K562 (cell line): ENCODE data around the gene FGD1. TPM values are rescaled to one million over a fixed set of nuclear protein-coding genes. Genes with fewer than 3 reads are reported as not detected.

Experiments used
- ATAC-seq: fragments of 200-7000 bp; cut with Tn5 transposase; 3 replicates; pipeline ENCODE4 v1.9.1; 2020; ENCODE audit warnings: moderate library complexity
- BruUV-seq: library from RNA; stranded (reverse); fragments of 400-500 nt; replicated peaks from 2 replicates; lab custom pipeline; 2021; lab: Mats Ljungman, UMichigan
- CTCF ChIA-PET: fragments of 300-600 bp; formaldehyde crosslinking; extraction: SDS; loops from one replicate; lab custom pipeline; 2021; ENCODE audit warnings: low intra/inter-chr PET ratio; lab: Yijun Ruan, JAX
- POLR2A ChIA-PET: fragments of 300-600, 350-650 bp; sonication (Branson Sonifier 250); formaldehyde crosslinking; extraction: SDS; loops from one replicate; lab custom pipeline; 2021; ENCODE audit warnings: antibody characterized with exemption, inconsistent platforms; lab: Yijun Ruan, JAX
- DNase-seq, 4 experiments: peaks; one replicate each; pipeline versions ENCODE4 v3.0.0 to v3.0.0-alpha.2; 2011 to 2018; ENCODE audit warnings: low spot score in 3 of 4, mixed read lengths in 3 of 4; ENCODE audit errors: extremely low read depth in 1 of 4
- FAIRE-seq: peaks from 2 replicates; lab custom pipeline; 2011; peaks lifted over from hg19 to GRCh38; lab: Jason Lieb, UNC
- H2AFZ ChIP-seq: 2 replicates; pipeline ENCODE4 v1.6.0; 2011; ENCODE audit warnings: low read depth, low read length, control low read depth, inconsistent platforms
- H3K27ac ChIP-seq: fragments of 200-600 bp; 3 replicates; pipeline ENCODE4 v1.8.0; 2011; ENCODE audit warnings: low read depth, mild to moderate bottlenecking, control low read depth, inconsistent platforms, low read length, moderate library complexity, mixed read lengths; ENCODE audit errors: extremely low read depth
- H3K27me3 ChIP-seq, 2 experiments: fragments of 300-600 bp in 1 of 2; 2 replicates in 1 of 2; 3 replicates in 1 of 2; pipeline versions ENCODE4 v1.6.0 to v1.8.0; 2011; ENCODE audit warnings: inconsistent platforms in 2 of 2, low read length in 2 of 2, mild to moderate bottlenecking in 1 of 2, mixed read lengths in 1 of 2, moderate library complexity in 1 of 2; ENCODE audit not compliant: control insufficient read depth in 2 of 2, insufficient read depth in 2 of 2
- H3K36me3 ChIP-seq: fragments of 300-600 bp; 3 replicates; pipeline ENCODE4 v1.8.0; 2011; ENCODE audit warnings: mild to moderate bottlenecking, low read length, inconsistent platforms; ENCODE audit not compliant: control insufficient read depth, insufficient read depth
- H3K4me1 ChIP-seq, 2 experiments: fragments of 200-600 bp in 1 of 2; replicated peaks in 1 of 2; 2 replicates in 1 of 2; 3 replicates in 1 of 2; pipeline versions ENCODE4 v1.5.1 to v1.8.0; 2011; ENCODE audit warnings: inconsistent platforms in 2 of 2, low read length in 2 of 2, mild to moderate bottlenecking in 1 of 2, mixed read lengths in 1 of 2, moderate library complexity in 1 of 2; ENCODE audit not compliant: control insufficient read depth in 2 of 2, insufficient read depth in 2 of 2
- H3K4me2 ChIP-seq: 2 replicates; pipeline ENCODE4 v1.6.1; 2011; ENCODE audit warnings: low read length, control low read depth, inconsistent platforms, mixed read lengths; ENCODE audit not compliant: insufficient read depth
- H3K4me3 ChIP-seq: fragments of 200-600 bp; sonication (generic), shearing (Covaris generic); 2 replicates; pipeline ENCODE4 v1.5.1; 2016; ENCODE audit warnings: control low read depth, inconsistent platforms
- H3K79me2 ChIP-seq: fragments of 200-600 bp; 3 replicates; pipeline ENCODE4 v1.8.0; 2011; ENCODE audit warnings: low read length, inconsistent platforms; ENCODE audit not compliant: control insufficient read depth, insufficient read depth
- H3K9ac ChIP-seq, 2 experiments: 2 replicates each; pipeline versions ENCODE4 v1.6.0 to v1.6.1; 2011; ENCODE audit warnings: low read depth in 2 of 2, low read length in 2 of 2, control low read depth in 1 of 2, inconsistent platforms in 1 of 2, mild to moderate bottlenecking in 1 of 2, mixed read lengths in 1 of 2; ENCODE audit not compliant: insufficient read depth in 1 of 2
- H3K9me1 ChIP-seq: one replicate; pipeline ENCODE4 v1.6.0; 2011; ENCODE audit warnings: inconsistent platforms, mild to moderate bottlenecking, low read length, moderate library complexity; ENCODE audit not compliant: control insufficient read depth, insufficient read depth
- H3K9me3 ChIP-seq: replicated peaks from 2 replicates; pipeline ENCODE4 v1.5.1; 2011; ENCODE audit warnings: low read depth, low read length, inconsistent platforms; ENCODE audit not compliant: control insufficient read depth, insufficient read depth
- H4K20me1 ChIP-seq: replicated peaks from 2 replicates; pipeline ENCODE4 v1.6.1; 2011; ENCODE audit warnings: low read length, inconsistent platforms, mixed read lengths; ENCODE audit not compliant: control insufficient read depth, insufficient read depth
- NCOA6 ChIP-seq: fragments of 450-650 bp; IDR thresholded peaks from 2 replicates; pipeline ENCODE4 v1.6.1; 2017; ENCODE audit warnings: mild to moderate bottlenecking
- SETDB1 ChIP-seq: IDR thresholded peaks from one replicate; pipeline ENCODE4 v1.6.1; 2012; ENCODE audit warnings: low read length, control low read depth, inconsistent platforms
- WGBS: fragments of 100-300 bp; shearing (Covaris generic); methylation state at CpG from one replicate; pipeline ENCODE4 v1.1.6; 2016; ENCODE audit warnings: low coverage, mixed read lengths; ENCODE audit not compliant: insufficient coverage; ENCODE audit errors: missing lambda C conversion rate; 5-methylcytosine and 5-hydroxymethylcytosine counted together
- in situ Hi-C: fragments of 300-500 bp; cut with MboI; formaldehyde crosslinking; loops from 4 replicates; pipeline ENCODE4 v1.15.0; 2018; ENCODE audit warnings: inconsistent platforms, mixed read lengths
- intact Hi-C: fragments of 100-400 bp; cut with micrococcal nuclease; formaldehyde crosslinking; loops from 2 replicates; pipeline ENCODE4 v1.14.2; 2022
- polyA plus RNA-seq, 8 experiments: library from polyadenylated mRNA; depleted of rRNA in 4 of 8; stranded (reverse) in 5 of 8; unstranded in 3 of 8; fragments of >200 nt; fragmentation: Nextera tagmentation in 2 of 8; fragmentation: Illumina TruSeq in 1 of 8; extraction: Ambion mirVana in 2 of 8; extraction: Trizol in 1 of 8; gene quantifications; 2 replicates each; pipeline versions ENCODE4 v1.2.1 to v1.2.3, GENCODE V29; 2011 to 2014; ENCODE audit warnings: inconsistent platforms in 1 of 8, missing spikeins in 1 of 8
- total RNA-seq, 7 experiments: library from RNA; depleted of rRNA in 6 of 7; stranded (reverse); fragments of >200 nt in 6 of 7; fragmentation: Illumina TruSeq in 2 of 7; extraction: Trizol in 2 of 7; gene quantifications; 2 replicates each; pipeline versions ENCODE4 v1.2.1 to v1.2.3, GENCODE V29; 2011 to 2021; ENCODE audit warnings: low replicate concordance in 1 of 7
- TF ChIP-seq, protein P1 (sequence below), 2 experiments: IDR thresholded peaks in 1 of 2; conservative IDR thresholded peaks in 1 of 2; 2 replicates each; pipeline ENCODE4 v1.6.1; 2016; ENCODE audit warnings: low read depth in 2 of 2, mild to moderate bottlenecking in 1 of 2, missing compliant biosample characterization in 1 of 2, missing genetic modification characterization in 1 of 2, moderate library complexity in 1 of 2

The FGD1 gene
- total and polyA plus RNA-seq, 9 of the 15 experiments (the other 6 are each of a cell fraction or from before 2014, with no cell fraction given), result 0.01 to 0.09 (median 0.04) TPM; not detected in 2

GRCh38 chrX:54483946-54484345 is 12.1 kb downstream of the FGD1 start:
- no peak for DNase-seq
- no peak overlapping the region for H3K4me2 ChIP-seq
- intact Hi-C loops, result no loop called here
- 25% methylated on average over 9 of the region's 9 CpGs for WGBS
- H3K9me1 ChIP-seq, result no peaks in the 10 kb centered on the region
- H3K4me1 ChIP-seq, result peaks cover 0 to 3% of the 10 kb centered on the region in 2 experiments; a peak in 2 of 5 replicates
- ChIA-PET CTCF (no interaction called here), POLR2A (no interaction called here)
- no peaks in the 10 kb centered on the region for H3K27me3 ChIP-seq
- H2AFZ ChIP-seq, result no peak overlapping the region
- H4K20me1 ChIP-seq, result no peaks in the 10 kb centered on the region
- no peak overlapping the region for H3K9ac ChIP-seq
- H3K9me3 ChIP-seq, result no peaks in the 10 kb centered on the region
- in situ Hi-C loops, result no loop called here
- TF ChIP-seq SETDB1 (no peak), NCOA6 (no peak)
- TF ChIP-seq, protein P1, sequence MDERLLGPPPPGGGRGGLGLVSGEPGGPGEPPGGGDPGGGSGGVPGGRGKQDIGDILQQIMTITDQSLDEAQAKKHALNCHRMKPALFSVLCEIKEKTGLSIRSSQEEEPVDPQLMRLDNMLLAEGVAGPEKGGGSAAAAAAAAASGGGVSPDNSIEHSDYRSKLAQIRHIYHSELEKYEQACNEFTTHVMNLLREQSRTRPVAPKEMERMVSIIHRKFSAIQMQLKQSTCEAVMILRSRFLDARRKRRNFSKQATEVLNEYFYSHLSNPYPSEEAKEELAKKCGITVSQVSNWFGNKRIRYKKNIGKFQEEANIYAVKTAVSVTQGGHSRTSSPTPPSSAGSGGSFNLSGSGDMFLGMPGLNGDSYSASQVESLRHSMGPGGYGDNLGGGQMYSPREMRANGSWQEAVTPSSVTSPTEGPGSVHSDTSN (CRISPR knock-in tag; IDR thresholded peaks at IDR 0.05; ENCODE audit: low read depth), result no peak
- TF ChIP-seq, protein P1 (tag; conservative IDR thresholded peaks at IDR 0.05; ENCODE audit: low read depth), result no peak
- H3K36me3 ChIP-seq, result no peaks in the 10 kb centered on the region
- FAIRE-seq, result no peak
- H3K4me3 ChIP-seq, result no peak overlapping the region
- ATAC-seq, result no peak
- BruUV-seq, result no TSS peak
- no peak overlapping the region for H3K27ac ChIP-seq
- no peaks in the 10 kb centered on the region for H3K79me2 ChIP-seq
